Cortex of kidney (tissue), 1 donor: ENCODE measurements around the gene ZNF627.
"Not testable (repeated sequence)": the region's sequence is repeated elsewhere in the genome, so short reads cannot be mapped to it uniquely, and the experiment has no call there.

Experiments used
- DNase-seq: peaks from one replicate; lab custom pipeline; 2025; lab: John Stamatoyannopoulos, UW

The ZNF627 gene

GRCh38 chr19:11597202-11598102, at the start of gene ZNF627:
Gene ZNF627, plus strand, starts transcription at chr19:11597483. Its CDS starts 145 bp downstream, at chr19:11597628.
- DNase-seq = no peak

- DNase-seq = no peak
Observed at GRCh38 chr19:11547929-11548700, 49.2 kb upstream of the ZNF627 start.

GRCh38 chr19:11549386-11549953, 47.8 kb upstream of the ZNF627 start:
- DNase-seq = no peak

GRCh38 chr19:11550265-11550664, 47.0 kb upstream of the ZNF627 start:
- no peak for DNase-seq

- no peak for DNase-seq
Observed at GRCh38 chr19:11551603-11552235, 45.6 kb upstream of the ZNF627 start.

- no peak for DNase-seq
Observed at GRCh38 chr19:11552666-11553372, 44.5 kb upstream of the ZNF627 start.

GRCh38 chr19:11554160-11554559, 43.1 kb upstream of the ZNF627 start:
- no peak for DNase-seq

- DNase-seq = no peak
Observed at GRCh38 chr19:11555246-11555645, 42.0 kb upstream of the ZNF627 start.

- no peak for DNase-seq
Observed at GRCh38 chr19:11556634-11557420, 40.5 kb upstream of the ZNF627 start.

- peak; percentile 80 for DNase-seq
Observed at GRCh38 chr19:11558881-11559828, 38.1 kb upstream of the ZNF627 start, which contains the start of gene ELOF1. Gene ELOF1, minus strand, starts transcription at chr19:11559230. Its CDS starts 4,883 bp downstream, at chr19:11554347.

GRCh38 chr19:11560404-11561051, 36.8 kb upstream of the ZNF627 start:
- no peak for DNase-seq

GRCh38 chr19:11563532-11563931, 33.8 kb upstream of the ZNF627 start:
- no peak for DNase-seq

GRCh38 chr19:11564082-11564807, 33.0 kb upstream of the ZNF627 start:
- DNase-seq = not testable (repeated sequence)

GRCh38 chr19:11565649-11565980, 31.7 kb upstream of the ZNF627 start:
- DNase-seq = not testable (repeated sequence)

- no peak for DNase-seq
Observed at GRCh38 chr19:11566164-11566563, 31.1 kb upstream of the ZNF627 start.

GRCh38 chr19:11570039-11570462, 27.2 kb upstream of the ZNF627 start:
- no peak for DNase-seq

- not testable (repeated sequence) for DNase-seq
Observed at GRCh38 chr19:11573354-11573753, 23.9 kb upstream of the ZNF627 start.

GRCh38 chr19:11573763-11574162, 23.5 kb upstream of the ZNF627 start:
- not testable (repeated sequence) for DNase-seq
